H1 (cell line): Measurements from ENCODE around the gene GLTP. TPM values are rescaled to one million over a fixed set of nuclear protein-coding genes. Genes with fewer than 3 reads are reported as not detected.

ENCODE experiments used
- polyA plus RNA-seq, 7 experiments: library from polyadenylated mRNA; depleted of rRNA in 3 of 7; stranded (reverse) in 5 of 7; unstranded in 2 of 7; fragments of >200 nt in 5 of 7; fragments of 200-250 nt in 2 of 7; gene quantifications; 1 replicate in 5 of 7; 2 replicates in 1 of 7; 4 replicates in 1 of 7; pipeline versions ENCODE4 v1.2.1 to v1.2.3, GENCODE V29; 2011 to 2013; ENCODE audit warnings: missing spikeins in 2 of 7, mixed read lengths in 2 of 7
- total RNA-seq: library from RNA; stranded (reverse); fragmentation: NEBNext Ultra II Directional; extraction: Animal tissue kit (Norgen Biotek cat#: 25700); gene quantifications from 2 replicates; pipeline ENCODE4 v1.2.1, GENCODE V29; 2021
- TF ChIP-seq, protein P1 (sequence below): fragments of 300-600 bp; sonication (generic); IDR thresholded peaks from 2 replicates; pipeline ENCODE4 v1.7.1; 2012; ENCODE audit warnings: low read length, moderate library complexity, mild to moderate bottlenecking, inconsistent platforms; ENCODE audit not compliant: insufficient replicate concordance

Gene GLTP
- total and polyA plus RNA-seq, 2 of the 8 experiments (the other 6 are each of a cell fraction or from before 2014, with no cell fraction given): 9.8 to 26.1 TPM

DNA sequence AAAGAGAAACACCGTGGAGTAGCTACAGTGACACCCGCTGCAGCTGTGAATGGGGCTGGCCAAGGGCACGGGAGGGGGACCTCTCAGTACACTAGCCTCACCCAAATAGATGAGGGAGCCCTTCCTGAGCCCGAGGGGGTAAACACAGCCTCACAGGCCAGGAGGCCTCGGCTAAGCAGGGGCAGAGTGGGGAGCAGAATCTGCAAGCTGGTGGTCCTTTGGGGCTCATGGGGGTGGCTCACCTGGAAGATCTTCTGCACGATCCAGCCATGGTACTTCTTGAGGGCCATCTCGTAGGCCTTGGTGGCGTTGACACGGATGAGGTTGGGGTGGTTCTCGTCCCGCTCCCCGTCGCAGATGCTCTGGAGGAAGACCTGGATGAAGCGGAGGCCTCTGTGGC, 25.0 kb downstream of the GLTP start (continued):
- TF ChIP-seq, protein P1, sequence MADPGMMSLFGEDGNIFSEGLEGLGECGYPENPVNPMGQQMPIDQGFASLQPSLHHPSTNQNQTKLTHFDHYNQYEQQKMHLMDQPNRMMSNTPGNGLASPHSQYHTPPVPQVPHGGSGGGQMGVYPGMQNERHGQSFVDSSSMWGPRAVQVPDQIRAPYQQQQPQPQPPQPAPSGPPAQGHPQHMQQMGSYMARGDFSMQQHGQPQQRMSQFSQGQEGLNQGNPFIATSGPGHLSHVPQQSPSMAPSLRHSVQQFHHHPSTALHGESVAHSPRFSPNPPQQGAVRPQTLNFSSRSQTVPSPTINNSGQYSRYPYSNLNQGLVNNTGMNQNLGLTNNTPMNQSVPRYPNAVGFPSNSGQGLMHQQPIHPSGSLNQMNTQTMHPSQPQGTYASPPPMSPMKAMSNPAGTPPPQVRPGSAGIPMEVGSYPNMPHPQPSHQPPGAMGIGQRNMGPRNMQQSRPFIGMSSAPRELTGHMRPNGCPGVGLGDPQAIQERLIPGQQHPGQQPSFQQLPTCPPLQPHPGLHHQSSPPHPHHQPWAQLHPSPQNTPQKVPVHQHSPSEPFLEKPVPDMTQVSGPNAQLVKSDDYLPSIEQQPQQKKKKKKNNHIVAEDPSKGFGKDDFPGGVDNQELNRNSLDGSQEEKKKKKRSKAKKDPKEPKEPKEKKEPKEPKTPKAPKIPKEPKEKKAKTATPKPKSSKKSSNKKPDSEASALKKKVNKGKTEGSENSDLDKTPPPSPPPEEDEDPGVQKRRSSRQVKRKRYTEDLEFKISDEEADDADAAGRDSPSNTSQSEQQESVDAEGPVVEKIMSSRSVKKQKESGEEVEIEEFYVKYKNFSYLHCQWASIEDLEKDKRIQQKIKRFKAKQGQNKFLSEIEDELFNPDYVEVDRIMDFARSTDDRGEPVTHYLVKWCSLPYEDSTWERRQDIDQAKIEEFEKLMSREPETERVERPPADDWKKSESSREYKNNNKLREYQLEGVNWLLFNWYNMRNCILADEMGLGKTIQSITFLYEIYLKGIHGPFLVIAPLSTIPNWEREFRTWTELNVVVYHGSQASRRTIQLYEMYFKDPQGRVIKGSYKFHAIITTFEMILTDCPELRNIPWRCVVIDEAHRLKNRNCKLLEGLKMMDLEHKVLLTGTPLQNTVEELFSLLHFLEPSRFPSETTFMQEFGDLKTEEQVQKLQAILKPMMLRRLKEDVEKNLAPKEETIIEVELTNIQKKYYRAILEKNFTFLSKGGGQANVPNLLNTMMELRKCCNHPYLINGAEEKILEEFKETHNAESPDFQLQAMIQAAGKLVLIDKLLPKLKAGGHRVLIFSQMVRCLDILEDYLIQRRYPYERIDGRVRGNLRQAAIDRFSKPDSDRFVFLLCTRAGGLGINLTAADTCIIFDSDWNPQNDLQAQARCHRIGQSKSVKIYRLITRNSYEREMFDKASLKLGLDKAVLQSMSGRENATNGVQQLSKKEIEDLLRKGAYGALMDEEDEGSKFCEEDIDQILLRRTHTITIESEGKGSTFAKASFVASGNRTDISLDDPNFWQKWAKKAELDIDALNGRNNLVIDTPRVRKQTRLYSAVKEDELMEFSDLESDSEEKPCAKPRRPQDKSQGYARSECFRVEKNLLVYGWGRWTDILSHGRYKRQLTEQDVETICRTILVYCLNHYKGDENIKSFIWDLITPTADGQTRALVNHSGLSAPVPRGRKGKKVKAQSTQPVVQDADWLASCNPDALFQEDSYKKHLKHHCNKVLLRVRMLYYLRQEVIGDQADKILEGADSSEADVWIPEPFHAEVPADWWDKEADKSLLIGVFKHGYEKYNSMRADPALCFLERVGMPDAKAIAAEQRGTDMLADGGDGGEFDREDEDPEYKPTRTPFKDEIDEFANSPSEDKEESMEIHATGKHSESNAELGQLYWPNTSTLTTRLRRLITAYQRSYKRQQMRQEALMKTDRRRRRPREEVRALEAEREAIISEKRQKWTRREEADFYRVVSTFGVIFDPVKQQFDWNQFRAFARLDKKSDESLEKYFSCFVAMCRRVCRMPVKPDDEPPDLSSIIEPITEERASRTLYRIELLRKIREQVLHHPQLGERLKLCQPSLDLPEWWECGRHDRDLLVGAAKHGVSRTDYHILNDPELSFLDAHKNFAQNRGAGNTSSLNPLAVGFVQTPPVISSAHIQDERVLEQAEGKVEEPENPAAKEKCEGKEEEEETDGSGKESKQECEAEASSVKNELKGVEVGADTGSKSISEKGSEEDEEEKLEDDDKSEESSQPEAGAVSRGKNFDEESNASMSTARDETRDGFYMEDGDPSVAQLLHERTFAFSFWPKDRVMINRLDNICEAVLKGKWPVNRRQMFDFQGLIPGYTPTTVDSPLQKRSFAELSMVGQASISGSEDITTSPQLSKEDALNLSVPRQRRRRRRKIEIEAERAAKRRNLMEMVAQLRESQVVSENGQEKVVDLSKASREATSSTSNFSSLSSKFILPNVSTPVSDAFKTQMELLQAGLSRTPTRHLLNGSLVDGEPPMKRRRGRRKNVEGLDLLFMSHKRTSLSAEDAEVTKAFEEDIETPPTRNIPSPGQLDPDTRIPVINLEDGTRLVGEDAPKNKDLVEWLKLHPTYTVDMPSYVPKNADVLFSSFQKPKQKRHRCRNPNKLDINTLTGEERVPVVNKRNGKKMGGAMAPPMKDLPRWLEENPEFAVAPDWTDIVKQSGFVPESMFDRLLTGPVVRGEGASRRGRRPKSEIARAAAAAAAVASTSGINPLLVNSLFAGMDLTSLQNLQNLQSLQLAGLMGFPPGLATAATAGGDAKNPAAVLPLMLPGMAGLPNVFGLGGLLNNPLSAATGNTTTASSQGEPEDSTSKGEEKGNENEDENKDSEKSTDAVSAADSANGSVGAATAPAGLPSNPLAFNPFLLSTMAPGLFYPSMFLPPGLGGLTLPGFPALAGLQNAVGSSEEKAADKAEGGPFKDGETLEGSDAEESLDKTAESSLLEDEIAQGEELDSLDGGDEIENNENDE: no peak
